Measurements from ENCODE around the gene MPRIP.

- TF ChIP-seq TCF7L2 (IDR thresholded peaks at IDR 0.05; ENCODE audit: borderline replicate concordance, extremely low read depth, insufficient read depth, insufficient read length) (no peak), ATF3 (IDR thresholded peaks at IDR 0.05) (no peak), POLR2AphosphoS5 (IDR thresholded peaks at IDR 0.05; ENCODE audit: low read depth, low read length) (no peak), EZH2phosphoT487 (IDR thresholded peaks at IDR 0.05; ENCODE audit: borderline replicate concordance) (no peak), POLR2A (IDR thresholded peaks at IDR 0.05; ENCODE audit: borderline replicate concordance, extremely low read depth, insufficient read depth, insufficient read length) (no peak), SRF (IDR thresholded peaks at IDR 0.05; ENCODE audit: low read depth) (no peak), EGR1 (IDR thresholded peaks at IDR 0.05; ENCODE audit: low read depth) (no peak), JUND (IDR thresholded peaks at IDR 0.05) (no peak), ZNF274 (IDR thresholded peaks at IDR 0.05; ENCODE audit: low read depth, low read length) (no peak), MAX (IDR thresholded peaks at IDR 0.05) (0 out of 2 replicates have a peak, but pooled peaks have one; percentile 7), ZFX (IDR thresholded peaks at IDR 0.05) (no peak), EZH2 (IDR thresholded peaks at IDR 0.05) (no peak), SP1 (IDR thresholded peaks at IDR 0.05; ENCODE audit: low read depth) (no peak)
- TF ChIP-seq, protein P1, sequence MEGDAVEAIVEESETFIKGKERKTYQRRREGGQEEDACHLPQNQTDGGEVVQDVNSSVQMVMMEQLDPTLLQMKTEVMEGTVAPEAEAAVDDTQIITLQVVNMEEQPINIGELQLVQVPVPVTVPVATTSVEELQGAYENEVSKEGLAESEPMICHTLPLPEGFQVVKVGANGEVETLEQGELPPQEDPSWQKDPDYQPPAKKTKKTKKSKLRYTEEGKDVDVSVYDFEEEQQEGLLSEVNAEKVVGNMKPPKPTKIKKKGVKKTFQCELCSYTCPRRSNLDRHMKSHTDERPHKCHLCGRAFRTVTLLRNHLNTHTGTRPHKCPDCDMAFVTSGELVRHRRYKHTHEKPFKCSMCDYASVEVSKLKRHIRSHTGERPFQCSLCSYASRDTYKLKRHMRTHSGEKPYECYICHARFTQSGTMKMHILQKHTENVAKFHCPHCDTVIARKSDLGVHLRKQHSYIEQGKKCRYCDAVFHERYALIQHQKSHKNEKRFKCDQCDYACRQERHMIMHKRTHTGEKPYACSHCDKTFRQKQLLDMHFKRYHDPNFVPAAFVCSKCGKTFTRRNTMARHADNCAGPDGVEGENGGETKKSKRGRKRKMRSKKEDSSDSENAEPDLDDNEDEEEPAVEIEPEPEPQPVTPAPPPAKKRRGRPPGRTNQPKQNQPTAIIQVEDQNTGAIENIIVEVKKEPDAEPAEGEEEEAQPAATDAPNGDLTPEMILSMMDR (IDR thresholded peaks at IDR 0.05 in 2 of 3, conservative IDR thresholded peaks at IDR 0.05 in 1 of 3; ENCODE audit: borderline replicate concordance in 1 of 3, insufficient read depth in 1 of 3, low read depth in 2 of 3, low read length in 2 of 3) = no peak
Measured at GRCh38 chr17:17108451-17109049, 66.3 kb downstream of the MPRIP start.
